T-helper 9 cell (primary cell): Measurements from ENCODE around the gene USP30.

Experiments used
- DNase-seq: peaks from one replicate; pipeline ENCODE4 v3.0.0-alpha.2; 2020

Gene USP30

DNA sequence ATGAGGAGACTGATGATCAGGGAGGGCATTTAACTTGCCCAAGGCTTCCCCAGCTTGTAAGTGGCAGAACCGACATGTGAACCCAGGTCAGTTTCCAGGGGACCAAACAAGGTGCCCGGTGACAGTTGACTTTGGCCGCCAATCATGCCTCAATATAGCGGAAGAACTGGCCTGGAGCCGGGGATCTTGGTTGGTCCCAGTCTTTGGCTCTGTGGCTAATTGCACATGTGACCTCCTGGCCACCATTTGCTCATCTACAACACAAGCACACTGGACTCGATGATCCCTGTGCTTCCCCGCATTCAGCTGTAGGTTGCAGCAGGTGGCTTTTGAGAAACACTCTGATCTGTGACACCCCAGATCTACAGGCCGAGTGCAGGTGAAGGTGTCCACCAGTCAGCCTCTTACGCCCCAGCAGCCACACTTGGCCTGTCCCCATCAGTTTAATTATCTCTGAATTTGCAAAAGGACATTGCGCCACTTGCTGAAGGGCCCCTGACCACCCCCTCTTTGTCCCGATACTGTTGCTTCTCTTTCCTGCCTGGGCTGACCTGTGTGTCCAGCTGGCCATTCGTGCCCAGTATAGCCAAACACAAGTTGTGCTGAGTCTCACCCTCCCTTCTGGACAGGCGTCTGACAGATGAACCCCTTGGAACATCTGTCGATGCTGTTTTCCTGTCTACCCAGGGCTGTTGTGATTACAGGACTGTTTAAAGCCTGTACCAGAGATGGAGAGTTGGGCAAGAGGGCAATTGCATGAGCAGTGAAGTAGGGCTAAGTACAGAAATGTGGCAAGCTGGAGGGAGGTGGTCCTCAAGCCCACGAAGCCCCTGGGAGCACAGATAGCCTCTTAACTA lies 78.1 kb downstream of the USP30 start:
- DNase-seq = no peak

DNA sequence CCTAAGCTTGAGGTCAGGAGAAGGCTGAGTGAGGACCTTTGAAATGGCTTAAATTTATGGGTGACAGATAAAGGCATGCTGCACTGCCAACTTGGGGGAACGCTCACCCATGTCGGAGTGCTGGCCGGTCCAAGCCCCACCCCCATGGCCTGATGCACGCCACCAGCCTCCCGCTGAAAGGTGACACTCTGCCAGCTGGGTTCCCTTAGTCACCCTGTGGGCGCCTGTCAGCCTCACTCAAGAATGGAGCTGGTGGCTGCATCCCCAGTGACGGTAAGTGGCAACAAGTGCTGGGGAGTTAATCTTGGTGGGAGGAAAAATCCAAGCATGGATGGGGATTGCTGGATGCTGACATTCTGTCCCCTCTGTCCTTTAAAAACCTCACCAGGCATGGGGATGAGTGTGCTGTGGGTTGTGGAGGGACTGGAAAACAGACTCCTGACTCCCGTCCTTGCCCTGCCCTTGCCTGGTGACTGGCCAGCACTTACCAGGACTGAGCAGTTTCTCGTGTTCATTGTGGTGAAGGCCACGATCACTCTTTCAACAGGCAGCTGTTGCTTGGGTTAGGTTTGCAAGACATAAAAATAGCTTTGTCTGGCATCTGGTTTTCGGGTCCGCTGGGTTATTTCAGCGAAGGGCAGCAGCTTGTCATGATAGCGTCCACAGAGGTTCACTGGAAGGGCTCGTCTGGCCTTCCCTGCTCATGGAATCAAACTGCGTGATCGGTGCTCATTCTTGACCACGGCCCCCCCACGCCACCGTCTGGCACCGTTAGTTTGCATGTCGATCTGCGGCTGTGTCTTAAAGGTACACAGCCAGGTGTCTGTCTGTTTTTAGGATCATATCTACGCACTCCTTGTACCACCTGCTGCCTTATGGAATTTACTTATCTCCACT lies 79.0 kb downstream of the USP30 start:
- DNase-seq = no peak

DNA sequence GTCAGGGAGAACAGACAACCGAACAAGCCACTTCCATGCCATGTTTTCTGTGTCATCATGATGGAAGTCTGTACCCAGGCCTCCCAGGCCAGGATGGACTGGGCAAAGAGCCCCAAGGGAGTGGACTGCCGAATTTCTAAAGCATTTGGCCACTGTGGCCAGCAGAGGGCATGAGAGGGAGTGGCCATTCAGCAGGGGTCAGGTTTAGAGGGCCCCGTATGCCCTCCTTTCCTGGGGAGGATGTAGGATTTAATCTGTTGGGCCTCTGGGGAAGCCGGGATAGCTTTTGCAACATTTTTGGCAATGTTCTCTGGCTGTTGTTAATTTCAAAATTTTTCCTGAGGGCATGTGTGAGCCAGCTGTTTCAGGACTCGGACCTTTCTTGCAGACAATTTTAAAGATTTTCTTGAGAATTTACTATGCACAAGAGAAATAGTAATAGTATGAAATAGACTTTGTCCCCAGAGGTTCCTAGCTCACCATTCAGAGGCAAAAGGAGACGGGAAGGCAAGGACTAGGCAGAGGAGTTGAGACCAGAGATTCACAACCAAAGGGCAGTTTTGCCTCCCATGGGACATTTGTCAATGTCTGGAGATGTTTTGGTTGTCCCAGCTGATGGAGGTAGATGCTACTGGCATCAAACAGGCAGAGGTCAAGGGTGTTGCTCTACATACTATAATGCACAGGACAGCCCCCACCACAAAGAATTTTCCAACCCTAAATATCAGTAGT lies 82.0 kb downstream of the USP30 start:
- no peak for DNase-seq

DNA sequence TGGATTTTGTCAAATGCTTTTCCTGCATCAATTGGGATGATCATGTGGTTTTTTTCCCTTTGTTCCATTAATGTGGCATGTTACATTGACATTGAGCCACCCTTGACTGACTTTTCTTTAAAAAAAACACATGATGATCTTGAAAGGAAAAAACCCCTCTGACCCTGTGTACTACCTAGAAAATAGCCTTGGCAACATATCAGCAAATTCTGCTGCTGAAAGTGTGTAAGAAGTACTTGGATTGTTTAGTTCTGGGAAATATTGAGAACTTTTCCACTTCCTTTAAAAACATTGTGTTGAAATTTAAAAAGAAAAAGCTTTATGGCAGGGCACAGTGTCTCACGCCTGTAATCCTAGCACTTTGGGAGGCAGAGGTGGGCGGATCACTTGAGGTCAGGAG lies 84.7 kb downstream of the USP30 start:
- no peak for DNase-seq
